Measurements from ENCODE around the gene SYCP2. TPM values are rescaled to one million over a fixed set of nuclear protein-coding genes. Genes with fewer than 3 reads are reported as not detected.

Gene SYCP2
- total and polyA plus RNA-seq, 2 experiments from 2014 or later = 1.1 to 1.5 TPM

GRCh38 chr20:59949911-59950310 lies 16.5 kb upstream of the SYCP2 start:
- Histone ChIP-seq H3K9me3 (ENCODE audit: low read depth) (no peaks in the 10 kb centered on the region), H4K20me1 (ENCODE audit: insufficient read depth, poor library complexity, severe bottlenecking) (no peaks in the 10 kb centered on the region), H3K27ac (no peak overlapping the region), H3K27me3 (no peaks in the 10 kb centered on the region), H3K9me2 (replicated peaks; ENCODE audit: insufficient read depth) (no peaks in the 10 kb centered on the region), H3K4me1 (ENCODE audit: insufficient read depth) (peaks cover 4% of the 10 kb centered on the region), H3K79me2 (peaks cover 3% of the 10 kb centered on the region), H3K4me2 (no peak overlapping the region), H2AFZ (no peak overlapping the region), H3K36me3 (replicated peaks; ENCODE audit: insufficient read depth, low read depth) (no peaks in the 10 kb centered on the region), H3K4me3 (no peak overlapping the region)
- TF ChIP-seq EZH2phosphoT487 (IDR thresholded peaks at IDR 0.05; ENCODE audit: low read depth, severe bottlenecking, unreplicated experiment) (no peak), EZH2 (IDR thresholded peaks at IDR 0.05; ENCODE audit: borderline replicate concordance) (no peak), CTCF (IDR thresholded peaks at IDR 0.05; ENCODE audit: poor library complexity) (no peak)
- 88% methylated on average over 6 of the region's 6 CpGs for WGBS (ENCODE audit: low lambda C conversion rate, missing lambda C conversion rate)
- DNase-seq (ENCODE audit: low spot score) = no peak

GRCh38 chr20:59948828-59949720 lies 15.6 kb upstream of the SYCP2 start:
- H3K27ac ChIP-seq = no peak overlapping the region
- 54% methylated on average over 7 of the region's 7 CpGs for WGBS (ENCODE audit: low lambda C conversion rate, missing lambda C conversion rate)
- H3K4me3 ChIP-seq = no peak overlapping the region
- no peaks in the 10 kb centered on the region for H3K36me3 ChIP-seq (replicated peaks; ENCODE audit: insufficient read depth, low read depth)
- H3K9me2 ChIP-seq (replicated peaks; ENCODE audit: insufficient read depth) = no peaks in the 10 kb centered on the region
- H3K9me3 ChIP-seq (ENCODE audit: low read depth) = no peaks in the 10 kb centered on the region
- peak; percentile 69 for DNase-seq (ENCODE audit: low spot score)
- no peak overlapping the region for H2AFZ ChIP-seq
- H3K4me2 ChIP-seq = no peak overlapping the region
- TF ChIP-seq EZH2phosphoT487 (IDR thresholded peaks at IDR 0.05; ENCODE audit: low read depth, severe bottlenecking, unreplicated experiment) (no peak), CTCF (IDR thresholded peaks at IDR 0.05; ENCODE audit: poor library complexity) (peak; percentile 72)
- no peaks in the 10 kb centered on the region for H3K27me3 ChIP-seq
- H4K20me1 ChIP-seq (ENCODE audit: insufficient read depth, poor library complexity, severe bottlenecking) = no peaks in the 10 kb centered on the region
- H3K79me2 ChIP-seq = peaks cover 3% of the 10 kb centered on the region
- H3K4me1 ChIP-seq (ENCODE audit: insufficient read depth) = peaks cover 4% of the 10 kb centered on the region

GRCh38 chr20:59948212-59948611 lies 14.8 kb upstream of the SYCP2 start:
- WGBS (ENCODE audit: low lambda C conversion rate, missing lambda C conversion rate) = 55% methylated on average over 1 of the region's 1 CpG
- H2AFZ ChIP-seq = no peak overlapping the region

More at GRCh38 chr20:59948212-59948611, 14.8 kb upstream of the SYCP2 start:
- H3K27ac ChIP-seq = no peak overlapping the region
- no peaks in the 10 kb centered on the region for H3K9me3 ChIP-seq (ENCODE audit: low read depth)
- no peaks in the 10 kb centered on the region for H3K27me3 ChIP-seq
- H3K36me3 ChIP-seq (replicated peaks; ENCODE audit: insufficient read depth, low read depth) = no peaks in the 10 kb centered on the region
- H3K79me2 ChIP-seq = peaks cover 4% of the 10 kb centered on the region
- peaks cover 4% of the 10 kb centered on the region for H3K4me1 ChIP-seq (ENCODE audit: insufficient read depth)
- H4K20me1 ChIP-seq (ENCODE audit: insufficient read depth, poor library complexity, severe bottlenecking) = no peaks in the 10 kb centered on the region
- no peaks in the 10 kb centered on the region for H3K9me2 ChIP-seq (replicated peaks; ENCODE audit: insufficient read depth)
- no peak for TF ChIP-seq EZH2 (IDR thresholded peaks at IDR 0.05; ENCODE audit: borderline replicate concordance)
- TF ChIP-seq EZH2phosphoT487 (IDR thresholded peaks at IDR 0.05; ENCODE audit: low read depth, severe bottlenecking, unreplicated experiment) = no peak
- TF ChIP-seq CTCF (IDR thresholded peaks at IDR 0.05; ENCODE audit: poor library complexity) = no peak
- no peak for DNase-seq (ENCODE audit: low spot score)
- H3K4me2 ChIP-seq = no peak overlapping the region
- H3K4me3 ChIP-seq = no peak overlapping the region
